GM12873 (cell line): ENCODE results near the gene ORC2.

Experiments
- CTCF ChIP-seq: IDR thresholded peaks from 2 replicates; pipeline ENCODE4 v1.5.1; 2012; ENCODE audit warnings: low read depth, mild to moderate bottlenecking, moderate library complexity, low read length, control low read depth; ENCODE audit not compliant: insufficient read depth; ENCODE audit errors: missing control alignments

Gene ORC2

DNA sequence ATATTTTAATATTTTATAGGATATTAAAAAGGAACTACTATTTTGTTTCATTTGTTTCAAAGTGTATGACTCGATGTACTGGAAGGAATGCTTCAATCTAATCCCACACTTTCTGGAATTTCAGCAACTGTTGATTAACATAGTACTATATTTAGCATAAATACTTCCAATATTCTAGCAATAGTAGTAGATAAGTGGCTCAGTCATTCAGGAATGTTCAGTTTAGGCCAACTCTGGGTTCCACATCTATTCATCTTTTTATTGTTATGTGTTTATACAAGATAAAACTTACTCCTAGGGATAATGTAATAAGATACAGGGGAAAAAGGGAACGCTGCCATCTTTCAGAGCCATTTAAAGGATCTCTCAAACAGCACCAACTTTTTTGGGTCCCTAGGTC, 22.3 kb upstream of the ORC2 start:
- no peak for TF ChIP-seq CTCF

DNA sequence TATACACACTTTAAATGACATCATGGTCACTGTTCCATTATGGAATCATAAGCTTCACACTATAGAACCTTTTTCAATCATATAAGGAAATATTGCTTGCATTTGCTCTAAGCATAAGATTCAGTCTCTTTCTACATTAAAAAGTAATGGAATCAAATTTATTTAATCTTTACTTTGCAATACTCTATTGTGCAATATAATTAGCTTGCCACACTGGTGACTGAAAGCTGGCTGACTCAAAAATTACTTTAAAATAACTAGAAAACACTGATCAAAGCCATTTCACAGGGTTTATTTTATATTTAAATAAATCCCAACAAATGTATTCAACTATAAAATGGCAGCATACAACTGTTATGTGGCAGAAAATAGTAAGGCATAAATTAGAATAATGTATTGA, 13.2 kb upstream of the ORC2 start:
- TF ChIP-seq CTCF = no peak

GRCh38 chr2:200975672-200976071, 12.2 kb upstream of the ORC2 start:
- no peak for TF ChIP-seq CTCF

GRCh38 chr2:200968735-200969134, 5.3 kb upstream of the ORC2 start:
- no peak for TF ChIP-seq CTCF

GRCh38 chr2:200968162-200968561, 4.7 kb upstream of the ORC2 start:
- TF ChIP-seq CTCF = no peak

- TF ChIP-seq CTCF = no peak
Measured at GRCh38 chr2:200966770-200967169, 3.3 kb upstream of the ORC2 start.

DNA sequence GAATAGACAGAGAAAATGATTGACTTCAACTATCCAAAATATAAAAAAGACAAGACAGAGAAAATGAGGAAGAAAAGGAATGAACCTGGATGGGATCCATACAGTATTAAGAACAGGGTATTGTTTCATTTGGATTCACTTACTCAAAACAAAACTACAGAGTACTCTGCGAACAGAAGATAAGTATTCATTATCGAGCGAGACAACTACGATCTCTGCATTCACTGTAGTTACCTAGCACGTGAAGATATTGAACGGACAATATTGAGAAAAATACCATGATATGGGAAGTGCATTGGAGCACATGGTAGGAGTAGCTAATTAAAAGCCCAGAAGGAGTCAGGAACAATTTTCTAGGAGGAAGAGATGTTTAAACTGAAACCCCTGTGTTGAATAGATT, 1.0 kb upstream of the ORC2 start:
- TF ChIP-seq CTCF = no peak

GRCh38 chr2:200962811-200963123, 693 bp downstream of the ORC2 start:
- no peak for TF ChIP-seq CTCF
